Activated CD4-positive, alpha-beta T cell treated with anti-CD3 and anti-CD28 coated beads, Interleukin-2, amount 10 ng/mL, durations not matched to agents 24 days and 14 days (primary cell): Measurements from ENCODE around the gene TDRKH. TPM values are rescaled to one million over a fixed set of nuclear protein-coding genes. Genes with fewer than 3 reads are reported as not detected.

Experiments
- DNase-seq: peaks from one replicate; pipeline ENCODE4 v3.0.0; 2022
- H3K27ac Mint-ChIP-seq: one replicate; pipeline ENCODE4 v1.8.0; 2022; ENCODE audit warnings: mild to moderate bottlenecking, mixed read lengths
- H3K27me3 Mint-ChIP-seq: one replicate; pipeline ENCODE4 v1.8.0; 2022; ENCODE audit warnings: mixed read lengths
- H3K36me3 Mint-ChIP-seq: one replicate; pipeline ENCODE4 v1.8.0; 2022; ENCODE audit warnings: low read depth, mild to moderate bottlenecking, mixed read lengths
- H3K4me1 Mint-ChIP-seq: one replicate; pipeline ENCODE4 v1.8.0; 2021; ENCODE audit warnings: mixed read lengths
- H3K4me3 Mint-ChIP-seq: one replicate; pipeline ENCODE4 v1.8.0; 2022; ENCODE audit warnings: mild to moderate bottlenecking, moderate library complexity, mixed read lengths
- H3K9me3 Mint-ChIP-seq: one replicate; pipeline ENCODE4 v1.8.0; 2021; ENCODE audit warnings: mixed read lengths
- intact Hi-C: fragments of 100-400 bp; cut with micrococcal nuclease; formaldehyde crosslinking; loops from one replicate; pipeline ENCODE4 v1.15.1; 2023
- total RNA-seq: library from RNA; stranded (reverse); gene quantifications from 2 replicates; pipeline ENCODE4 v1.2.3, GENCODE V29; 2022

TDRKH gene
- total RNA-seq, 1 donor from 2014 or later, result 13.3 TPM

- Mint-ChIP-seq H3K27ac (peak overlapping the region; percentile 72), H3K27me3 (no peaks in the 10 kb centered on the region), H3K4me3 (peak overlapping the region; percentile 33), H3K9me3 (no peaks in the 10 kb centered on the region), H3K4me1 (peaks cover 61% of the 10 kb centered on the region), H3K36me3 (no peaks in the 10 kb centered on the region)
- intact Hi-C loops, result no loop called here
- DNase-seq, result no peak
Observed at GRCh38 chr1:151831256-151831591, 40.9 kb upstream of the TDRKH start.

GRCh38 chr1:151830055-151830454, 39.8 kb upstream of the TDRKH start:
- Mint-ChIP-seq H3K4me1 (peaks cover 62% of the 10 kb centered on the region), H3K27ac (peak overlapping the region; percentile 82), H3K27me3 (no peaks in the 10 kb centered on the region), H3K9me3 (no peaks in the 10 kb centered on the region), H3K36me3 (no peaks in the 10 kb centered on the region), H3K4me3 (peak overlapping the region; percentile 60)
- no peak for DNase-seq
- intact Hi-C loops, result no loop called here

GRCh38 chr1:151829352-151830046, 39.2 kb upstream of the TDRKH start:
- H3K27ac Mint-ChIP-seq, result peak overlapping the region; percentile 82
- peak; percentile 70 for DNase-seq
- H3K4me1 Mint-ChIP-seq, result peaks cover 61% of the 10 kb centered on the region
- no peaks in the 10 kb centered on the region for H3K9me3 Mint-ChIP-seq
- H3K4me3 Mint-ChIP-seq, result peak overlapping the region; percentile 60
- intact Hi-C loops, result no loop called here
- H3K27me3 Mint-ChIP-seq, result no peaks in the 10 kb centered on the region
- H3K36me3 Mint-ChIP-seq, result no peaks in the 10 kb centered on the region

GRCh38 chr1:151828921-151829320, 38.6 kb upstream of the TDRKH start:
- H3K27ac Mint-ChIP-seq, result peak overlapping the region; percentile 82
- peak; percentile 70 for DNase-seq
- no peaks in the 10 kb centered on the region for H3K27me3 Mint-ChIP-seq
- H3K4me1 Mint-ChIP-seq, result peaks cover 60% of the 10 kb centered on the region
- H3K4me3 Mint-ChIP-seq, result peak overlapping the region; percentile 60
- intact Hi-C loops, result no loop called here
- no peaks in the 10 kb centered on the region for H3K36me3 Mint-ChIP-seq
- no peaks in the 10 kb centered on the region for H3K9me3 Mint-ChIP-seq

GRCh38 chr1:151827853-151828252, 37.6 kb upstream of the TDRKH start:
- Mint-ChIP-seq H3K9me3 (no peaks in the 10 kb centered on the region), H3K27me3 (no peaks in the 10 kb centered on the region), H3K4me1 (peaks cover 57% of the 10 kb centered on the region), H3K27ac (peak overlapping the region; percentile 66), H3K36me3 (no peaks in the 10 kb centered on the region), H3K4me3 (peak overlapping the region; percentile 55)
- no peak for DNase-seq
- intact Hi-C loops, result no loop called here

- H3K4me1 Mint-ChIP-seq, result peaks cover 65% of the 10 kb centered on the region
- peak overlapping the region; percentile 57 for H3K27ac Mint-ChIP-seq
- H3K4me3 Mint-ChIP-seq, result peak overlapping the region; percentile 28
- H3K9me3 Mint-ChIP-seq, result no peaks in the 10 kb centered on the region
- DNase-seq, result no peak
- no peaks in the 10 kb centered on the region for H3K36me3 Mint-ChIP-seq
- intact Hi-C loops, result no loop called here
- no peaks in the 10 kb centered on the region for H3K27me3 Mint-ChIP-seq
Observed at GRCh38 chr1:151825751-151826660, 35.7 kb upstream of the TDRKH start.

- no peaks in the 10 kb centered on the region for H3K9me3 Mint-ChIP-seq
- peaks cover 67% of the 10 kb centered on the region for H3K4me1 Mint-ChIP-seq
- no peaks in the 10 kb centered on the region for H3K36me3 Mint-ChIP-seq
- H3K27me3 Mint-ChIP-seq, result no peaks in the 10 kb centered on the region
- H3K4me3 Mint-ChIP-seq, result peak overlapping the region; percentile 15
- intact Hi-C loops, result no loop called here
- no peak overlapping the region for H3K27ac Mint-ChIP-seq
- DNase-seq, result no peak
Observed at GRCh38 chr1:151825204-151825603, 34.9 kb upstream of the TDRKH start.

GRCh38 chr1:151823175-151823574, 32.9 kb upstream of the TDRKH start:
- no peak for DNase-seq
- Mint-ChIP-seq H3K27me3 (no peaks in the 10 kb centered on the region), H3K4me3 (no peak overlapping the region), H3K4me1 (peaks cover 55% of the 10 kb centered on the region), H3K36me3 (no peaks in the 10 kb centered on the region), H3K27ac (peak overlapping the region; percentile 58), H3K9me3 (no peaks in the 10 kb centered on the region)
- intact Hi-C loops, result loop anchor here (2.0 kb wide), 2 partner anchors 14 to 32 kb away; partner anchors contain the start of gene TDRKH

GRCh38 chr1:151822404-151822803, 32.1 kb upstream of the TDRKH start:
- no peaks in the 10 kb centered on the region for H3K36me3 Mint-ChIP-seq
- no peaks in the 10 kb centered on the region for H3K27me3 Mint-ChIP-seq
- peak overlapping the region; percentile 42 for H3K4me3 Mint-ChIP-seq
- H3K9me3 Mint-ChIP-seq, result no peaks in the 10 kb centered on the region
- H3K4me1 Mint-ChIP-seq, result peaks cover 49% of the 10 kb centered on the region
- peak; percentile 68 for DNase-seq
- peak overlapping the region; percentile 72 for H3K27ac Mint-ChIP-seq
- intact Hi-C loops, result loop anchor here (2.0 kb wide), 2 partner anchors 14 to 32 kb away; partner anchors contain the start of gene TDRKH

- no peaks in the 10 kb centered on the region for H3K36me3 Mint-ChIP-seq
- H3K4me3 Mint-ChIP-seq, result no peak overlapping the region
- peak overlapping the region; percentile 8 for H3K27ac Mint-ChIP-seq
- peaks cover 55% of the 10 kb centered on the region for H3K4me1 Mint-ChIP-seq
- intact Hi-C loops, result no loop called here
- DNase-seq, result peak; percentile 68
- H3K9me3 Mint-ChIP-seq, result no peaks in the 10 kb centered on the region
- no peaks in the 10 kb centered on the region for H3K27me3 Mint-ChIP-seq
Observed at GRCh38 chr1:151820940-151821339, 30.6 kb upstream of the TDRKH start.

- Mint-ChIP-seq H3K4me3 (peak overlapping the region; percentile 2), H3K4me1 (peaks cover 57% of the 10 kb centered on the region)
- DNase-seq, result no peak
Observed at GRCh38 chr1:151819976-151820623, 29.8 kb upstream of the TDRKH start.

GRCh38 chr1:151819227-151819835, 29.0 kb upstream of the TDRKH start:
- peaks cover 54% of the 10 kb centered on the region for H3K4me1 Mint-ChIP-seq
- intact Hi-C loops, result no loop called here
- H3K27me3 Mint-ChIP-seq, result no peaks in the 10 kb centered on the region
- no peak for DNase-seq
- no peaks in the 10 kb centered on the region for H3K9me3 Mint-ChIP-seq
- no peaks in the 10 kb centered on the region for H3K36me3 Mint-ChIP-seq
- no peak overlapping the region for H3K27ac Mint-ChIP-seq
- no peak overlapping the region for H3K4me3 Mint-ChIP-seq

More at GRCh38 chr1:151819976-151820623, 29.8 kb upstream of the TDRKH start:
- Mint-ChIP-seq H3K9me3 (no peaks in the 10 kb centered on the region), H3K27ac (no peak overlapping the region), H3K27me3 (no peaks in the 10 kb centered on the region), H3K36me3 (no peaks in the 10 kb centered on the region)
- intact Hi-C loops, result no loop called here

- Mint-ChIP-seq H3K9me3 (no peaks in the 10 kb centered on the region), H3K27me3 (no peaks in the 10 kb centered on the region), H3K36me3 (no peaks in the 10 kb centered on the region), H3K4me3 (no peak overlapping the region), H3K4me1 (peaks cover 44% of the 10 kb centered on the region), H3K27ac (peak overlapping the region; percentile 16)
- intact Hi-C loops, result no loop called here
- DNase-seq, result no peak
Observed at GRCh38 chr1:151817353-151817730, 27.0 kb upstream of the TDRKH start.
